Lung (tissue), 12 donors: ENCODE results near the gene AP1G2. TPM values are rescaled to one million over a fixed set of nuclear protein-coding genes. Genes with fewer than 3 reads are reported as not detected.
A peak's percentile ranks its signal among the peaks of the same experiment; 100 is the strongest.
"Not testable (repeated sequence)": the region's sequence is repeated elsewhere in the genome, so short reads cannot be mapped to it uniquely, and the experiment has no call there.

Experiments
- ATAC-seq: fragments of 200-7000 bp; cut with Tn5 transposase; one replicate; pipeline ENCODE4 v1.9.1; 2020; ENCODE audit warnings: moderate number of reproducible peaks; ENCODE audit not compliant: insufficient read depth, low FRiP score
- DNase-seq, 3 donors: peaks; one replicate each; pipeline ENCODE4 v3.0.0-alpha.2; 2013 to 2017
- H3K27ac ChIP-seq, 2 donors: one replicate each; pipeline ENCODE4 v1.5.1; 2013; ENCODE audit warnings: mild to moderate bottlenecking in 2 of 2, moderate library complexity in 2 of 2, control low read depth in 1 of 2, inconsistent platforms in 1 of 2, low read depth in 1 of 2, low read length in 1 of 2
- H3K27me3 ChIP-seq, 3 donors: one replicate each; pipeline ENCODE4 v1.5.1; 2013; ENCODE audit warnings: low read length in 2 of 3; ENCODE audit not compliant: control insufficient read depth in 3 of 3, insufficient read depth in 3 of 3
- H3K36me3 ChIP-seq, 4 donors: one replicate each; pipeline ENCODE4 v1.5.1; 2013; ENCODE audit warnings: low read length in 4 of 4, mild to moderate bottlenecking in 1 of 4, moderate library complexity in 1 of 4; ENCODE audit not compliant: control insufficient read depth in 4 of 4, insufficient read depth in 4 of 4
- H3K4me1 ChIP-seq, 5 donors: one replicate each; pipeline ENCODE4 v1.5.1; 2013; ENCODE audit warnings: low read length in 5 of 5, mild to moderate bottlenecking in 2 of 5, moderate library complexity in 1 of 5; ENCODE audit not compliant: control insufficient read depth in 5 of 5, insufficient read depth in 5 of 5
- H3K4me3 ChIP-seq: one replicate; pipeline ENCODE4 v1.5.1; 2013; ENCODE audit warnings: mild to moderate bottlenecking, control low read depth, moderate library complexity
- H3K9ac ChIP-seq, 2 donors: one replicate each; pipeline ENCODE4 v1.5.1; 2013; ENCODE audit warnings: low read length in 2 of 2, control low read depth in 1 of 2; ENCODE audit not compliant: insufficient read depth in 1 of 2
- H3K9me3 ChIP-seq, 4 donors: one replicate each; pipeline ENCODE4 v1.5.1; 2013; ENCODE audit warnings: low read length in 3 of 4, mild to moderate bottlenecking in 1 of 4, moderate library complexity in 1 of 4; ENCODE audit not compliant: control insufficient read depth in 4 of 4, insufficient read depth in 3 of 4
- CTCF ChIP-seq: IDR thresholded peaks from 2 replicates; pipeline ENCODE4 v1.5.1; 2012; ENCODE audit warnings: mild to moderate bottlenecking; ENCODE audit errors: control extremely low read depth, extremely low read depth
- WGBS, 2 donors: extraction: QIAGEN DNeasy Blood & Tissue Kit; methylation state at CpG; one replicate each; pipeline ENCODE4 v1.1.7; 2013; 5-methylcytosine and 5-hydroxymethylcytosine counted together
- polyA plus RNA-seq, 2 donors: library from polyadenylated mRNA; stranded (reverse); fragments of 200-250 nt; gene quantifications; one replicate each; pipeline ENCODE4 v1.2.1, GENCODE V29; 2013
- total RNA-seq, 2 donors: library from RNA; depleted of rRNA in 1 of 2; stranded (reverse); fragments of >200 nt in 1 of 2; gene quantifications; one replicate each; pipeline ENCODE4 v1.2.1, GENCODE V29; 2014 to 2021
- donor health status: control.
- donor health status: control.
- donor health status: Bipolar disorder and iron deficiency.
- donor health status: healthy.
- donor health status: DM: yes; HTN: yes; CAD: no.

AP1G2 gene
- total and polyA plus RNA-seq, 4 donors, result 48.0 to 106 (median 81.8) TPM

GRCh38 chr14:23538785-23539184, 28.8 kb downstream of the AP1G2 start:
- Histone ChIP-seq H3K27ac (no peak overlapping the region), H3K27me3 (no peaks in the 10 kb centered on the region), H3K4me1 (peaks cover 0 to 13% (median 0%) of the 10 kb centered on the region in 5 donors), H3K9ac (no peak overlapping the region), H3K4me3 (no peak overlapping the region), H3K9me3 (no peaks in the 10 kb centered on the region), H3K36me3 (no peaks in the 10 kb centered on the region)
- ATAC-seq (no peak), DNase-seq (peak; percentile 55 to 75 (median 64))
- TF ChIP-seq CTCF, result no peak
- 63 to 83% methylated on average over 7 of the region's 7 CpGs for WGBS, 2 donors

- Histone ChIP-seq H3K9me3 (no peaks in the 10 kb centered on the region), H3K9ac (no peak overlapping the region), H3K27ac (no peak overlapping the region), H3K4me1 (peaks cover 0 to 13% (median 0%) of the 10 kb centered on the region in 5 donors), H3K27me3 (no peaks in the 10 kb centered on the region), H3K36me3 (no peaks in the 10 kb centered on the region), H3K4me3 (no peak overlapping the region)
- 76 to 85% methylated on average over 10 of the region's 10 CpGs for WGBS, 2 donors
- ATAC-seq (no peak), DNase-seq (no peak)
- TF ChIP-seq CTCF, result no peak
These were observed 29.4 kb downstream of the AP1G2 start for GRCh38 chr14:23538050-23538718.

GRCh38 chr14:23537351-23538049, 30.1 kb downstream of the AP1G2 start:
- TF ChIP-seq CTCF, result no peak
- Histone ChIP-seq H3K4me3 (no peak overlapping the region), H3K4me1 (peaks cover 0 to 13% (median 0%) of the 10 kb centered on the region in 5 donors), H3K36me3 (no peaks in the 10 kb centered on the region), H3K27ac (no peak overlapping the region), H3K9me3 (no peaks in the 10 kb centered on the region), H3K9ac (no peak overlapping the region), H3K27me3 (no peaks in the 10 kb centered on the region)
- WGBS, 2 donors, result 56 to 71% methylated on average over 13 of the region's 13 CpGs
- ATAC-seq (no peak), DNase-seq (no peak)

GRCh38 chr14:23536906-23537305, 30.7 kb downstream of the AP1G2 start:
- H3K27ac ChIP-seq, DNase-seq, H3K4me3 ChIP-seq, H3K9ac ChIP-seq, H3K27me3 ChIP-seq, H3K9me3 ChIP-seq, H3K36me3 ChIP-seq, ATAC-seq: not testable (repeated sequence)
- 85 to 97% methylated on average over 5 to 6 of the region's 6 CpGs for WGBS, 2 donors
- H3K4me1 ChIP-seq, result peaks cover 0 to 13% (median 0%) of the 10 kb centered on the region in 5 donors
